ENCODE results near the gene CACNG8. TPM values are rescaled to one million over a fixed set of nuclear protein-coding genes. Genes with fewer than 3 reads are reported as not detected.

The CACNG8 gene
- total RNA-seq, 1 donor from 2014 or later = 2.6 TPM

- H3K27ac Mint-ChIP-seq = no peak overlapping the region
- H3K4me3 Mint-ChIP-seq = no peak overlapping the region
Observed at GRCh38 chr19:54010474-54010873, 47.7 kb downstream of the CACNG8 start.

GRCh38 chr19:54011507-54012211 is 48.9 kb downstream of the CACNG8 start:
- Mint-ChIP-seq H3K4me1 (peaks cover 3% of the 10 kb centered on the region), H3K27ac (no peak overlapping the region), H3K4me3 (no peak overlapping the region), H3K36me3 (peaks cover 2% of the 10 kb centered on the region), H3K27me3 (ENCODE audit: low read depth) (peaks cover 17% of the 10 kb centered on the region), H3K9me3 (no peaks in the 10 kb centered on the region)
- TF ChIP-seq CTCF (IDR thresholded peaks at IDR 0.05; ENCODE audit: unreplicated experiment) = no peak
- DNase-seq (ENCODE audit: low spot score in 2 of 2, unreplicated experiment in 2 of 2) = no peak

More at GRCh38 chr19:54010474-54010873, 47.7 kb downstream of the CACNG8 start:
- DNase-seq (ENCODE audit: low spot score in 2 of 2, unreplicated experiment in 2 of 2) = no peak
- TF ChIP-seq CTCF (IDR thresholded peaks at IDR 0.05; ENCODE audit: unreplicated experiment) = no peak
- Mint-ChIP-seq H3K36me3 (peaks cover 2% of the 10 kb centered on the region), H3K27me3 (ENCODE audit: low read depth) (peaks cover 11% of the 10 kb centered on the region), H3K4me1 (peaks cover 3% of the 10 kb centered on the region), H3K9me3 (no peaks in the 10 kb centered on the region)

- no peak for DNase-seq (ENCODE audit: low spot score in 2 of 2, unreplicated experiment in 2 of 2)
- Mint-ChIP-seq H3K9me3 (peaks cover 7% of the 10 kb centered on the region), H3K4me3 (no peak overlapping the region), H3K4me1 (peaks cover 3% of the 10 kb centered on the region), H3K27ac (no peak overlapping the region), H3K27me3 (ENCODE audit: low read depth) (peaks cover 18% of the 10 kb centered on the region), H3K36me3 (peaks cover 2% of the 10 kb centered on the region)
- no peak for TF ChIP-seq CTCF (IDR thresholded peaks at IDR 0.05; ENCODE audit: unreplicated experiment)
Observed at GRCh38 chr19:54013866-54014265, 51.1 kb downstream of the CACNG8 start.

- Mint-ChIP-seq H3K4me1 (peaks cover 3% of the 10 kb centered on the region), H3K27ac (no peak overlapping the region), H3K9me3 (peaks cover 7% of the 10 kb centered on the region), H3K4me3 (no peak overlapping the region), H3K36me3 (peaks cover 2% of the 10 kb centered on the region), H3K27me3 (ENCODE audit: low read depth) (peaks cover 18% of the 10 kb centered on the region)
- TF ChIP-seq CTCF (IDR thresholded peaks at IDR 0.05; ENCODE audit: unreplicated experiment) = no peak
- DNase-seq (ENCODE audit: low spot score in 2 of 2, unreplicated experiment in 2 of 2) = no peak
Observed at GRCh38 chr19:54014920-54015560, 52.3 kb downstream of the CACNG8 start.

- no peaks in the 10 kb centered on the region for H3K4me1 Mint-ChIP-seq
- no peak for DNase-seq (ENCODE audit: low spot score in 2 of 2, unreplicated experiment in 2 of 2)
- peaks cover 15% of the 10 kb centered on the region for H3K27me3 Mint-ChIP-seq (ENCODE audit: low read depth)
- H3K36me3 Mint-ChIP-seq = no peaks in the 10 kb centered on the region
- no peak for TF ChIP-seq CTCF (IDR thresholded peaks at IDR 0.05; ENCODE audit: unreplicated experiment)
- H3K9me3 Mint-ChIP-seq = peaks cover 7% of the 10 kb centered on the region
- no peak overlapping the region for H3K27ac Mint-ChIP-seq
- H3K4me3 Mint-ChIP-seq = no peak overlapping the region
Observed at GRCh38 chr19:54017261-54017660, 54.5 kb downstream of the CACNG8 start.
